NCI-H774 (cell line): ENCODE results near the gene RGCC.

Experiments used
- DNase-seq: peaks from one replicate; lab custom pipeline; 2025; lab: John Stamatoyannopoulos, UW

RGCC gene

GRCh38 chr13:41515491-41516139, 58.3 kb downstream of the RGCC start:
- DNase-seq = no peak

GRCh38 chr13:41516166-41516565, 58.8 kb downstream of the RGCC start:
- DNase-seq = no peak

DNA sequence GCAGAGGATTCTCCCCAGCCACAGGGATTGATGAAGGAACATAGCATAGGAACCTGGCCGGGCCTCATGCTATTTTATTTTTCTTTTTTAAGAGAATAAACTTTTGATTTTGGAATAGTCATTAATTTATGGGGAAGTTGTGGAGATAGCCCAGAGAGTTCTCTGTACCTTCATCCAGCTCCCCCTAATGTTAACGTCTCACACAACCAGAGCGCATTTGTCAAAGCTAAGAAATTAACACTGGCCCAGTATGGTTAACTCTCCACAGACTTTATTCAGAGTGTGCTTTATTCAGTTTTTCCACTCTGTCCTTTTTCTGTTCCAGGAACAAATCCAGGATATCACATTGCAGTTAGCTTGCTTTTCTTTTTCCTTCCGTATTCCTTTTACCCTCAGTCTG, 59.4 kb downstream of the RGCC start:
- no peak for DNase-seq

GRCh38 chr13:41520016-41520659, 62.8 kb downstream of the RGCC start:
- no peak for DNase-seq
